K562 (cell line): ENCODE data around the gene PCDH9. TPM values are rescaled to one million over a fixed set of nuclear protein-coding genes. Genes with fewer than 3 reads are reported as not detected.

Source experiments
- DNMT1 ChIP-seq: fragments of 450-650 bp; IDR thresholded peaks from 2 replicates; pipeline ENCODE4 v1.6.1; 2016; ENCODE audit warnings: antibody characterized with exemption, mild to moderate bottlenecking
- ERF ChIP-seq: fragments of 450-650 bp; formaldehyde crosslinking; IDR thresholded peaks from 2 replicates; pipeline ENCODE4 v1.4.0; 2020; ENCODE audit warnings: mild to moderate bottlenecking, mixed read lengths
- JUN ChIP-seq, 2 experiments: sonication (generic) in 1 of 2; formaldehyde crosslinking in 1 of 2; IDR thresholded peaks; 2 replicates each; pipeline versions ENCODE4 v1.6.1 to v1.8.0; 2012 to 2022; ENCODE audit warnings: borderline replicate concordance in 2 of 2, mild to moderate bottlenecking in 2 of 2, improper control_type of control experiment in 1 of 2, low read depth in 1 of 2, low read length in 1 of 2, missing genetic modification reagents in 1 of 2
- MTA3 ChIP-seq: fragments of 450-650 bp; formaldehyde crosslinking; IDR thresholded peaks from 2 replicates; pipeline ENCODE4 v1.6.1; 2017; ENCODE audit warnings: mild to moderate bottlenecking, borderline replicate concordance
- NBN ChIP-seq: fragments of 450-650 bp; IDR thresholded peaks from 2 replicates; pipeline ENCODE4 v1.6.1; 2016; ENCODE audit warnings: low read depth, mild to moderate bottlenecking
- NR2F6 ChIP-seq: fragments of 450-650 bp; formaldehyde crosslinking; IDR thresholded peaks from 2 replicates; pipeline ENCODE4 v1.4.0; 2020; ENCODE audit warnings: mild to moderate bottlenecking
- SREBF2 ChIP-seq: sonication (generic); formaldehyde crosslinking; IDR thresholded peaks from 2 replicates; pipeline ENCODE4 v1.4.0; 2020; ENCODE audit warnings: mild to moderate bottlenecking, missing genetic modification reagents
- TCF7L2 ChIP-seq: fragments of 150-350 bp; IDR thresholded peaks from 2 replicates; pipeline ENCODE4 v1.6.1; 2016; ENCODE audit warnings: low read depth, mild to moderate bottlenecking, low read length, moderate library complexity
- ZNF174 ChIP-seq: fragments of 250-450 bp; sonication (Bioruptor Pico); IDR thresholded peaks from 2 replicates; pipeline ENCODE4 v1.4.0; 2020; ENCODE audit warnings: mild to moderate bottlenecking
- ZNF589 ChIP-seq: fragments of 200-800 bp; sonication (Bioruptor generic); IDR thresholded peaks from 2 replicates; pipeline ENCODE4 v1.6.1; 2016; ENCODE audit warnings: low read depth, missing genetic modification characterization, missing compliant biosample characterization
- polyA plus RNA-seq, 8 experiments: library from polyadenylated mRNA; depleted of rRNA in 4 of 8; stranded (reverse) in 5 of 8; unstranded in 3 of 8; fragments of >200 nt; fragmentation: Nextera tagmentation in 2 of 8; fragmentation: Illumina TruSeq in 1 of 8; extraction: Ambion mirVana in 2 of 8; extraction: Trizol in 1 of 8; gene quantifications; 2 replicates each; pipeline versions ENCODE4 v1.2.1 to v1.2.3, GENCODE V29; 2011 to 2014; ENCODE audit warnings: inconsistent platforms in 1 of 8, missing spikeins in 1 of 8
- total RNA-seq, 7 experiments: library from RNA; depleted of rRNA in 6 of 7; stranded (reverse); fragments of >200 nt in 6 of 7; fragmentation: Illumina TruSeq in 2 of 7; extraction: Trizol in 2 of 7; gene quantifications; 2 replicates each; pipeline versions ENCODE4 v1.2.1 to v1.2.3, GENCODE V29; 2011 to 2021; ENCODE audit warnings: low replicate concordance in 1 of 7
- TF ChIP-seq, protein P1 (sequence below): IDR thresholded peaks from 2 replicates; pipeline ENCODE4 v1.6.1; 2016; ENCODE audit warnings: missing genetic modification characterization, missing compliant biosample characterization
- TF ChIP-seq, protein P2 (sequence below): fragments of 150-350 bp; conservative IDR thresholded peaks from 2 replicates; pipeline ENCODE4 v1.6.1; 2014; ENCODE audit warnings: low read length
- TF ChIP-seq, protein P3 (sequence below): sonication (generic); IDR thresholded peaks from 2 replicates; pipeline ENCODE4 v1.6.1; 2016
- TF ChIP-seq, protein P4 (sequence below): sonication (generic); formaldehyde crosslinking; IDR thresholded peaks from 2 replicates; pipeline ENCODE4 v1.5.0; 2020; ENCODE audit warnings: missing genetic modification reagents
- TF ChIP-seq, protein P5 (sequence below): sonication (generic); formaldehyde crosslinking; IDR thresholded peaks from 2 replicates; pipeline ENCODE4 v1.4.0; 2020; ENCODE audit warnings: mild to moderate bottlenecking, missing genetic modification reagents
- TF ChIP-seq, protein P6 (sequence below), 2 experiments: fragments of 450-650 bp in 1 of 2; sonication (generic) in 1 of 2; formaldehyde crosslinking in 1 of 2; IDR thresholded peaks in 1 of 2; conservative IDR thresholded peaks in 1 of 2; 2 replicates each; pipeline versions ENCODE4 v1.6.1 to v1.8.1; 2016 to 2023; ENCODE audit warnings: mild to moderate bottlenecking in 2 of 2, moderate library complexity in 2 of 2, inconsistent platforms in 1 of 2, missing genetic modification reagents in 1 of 2

The PCDH9 gene
- total and polyA plus RNA-seq, 9 of the 15 experiments (the other 6 are each of a cell fraction or from before 2014, with no cell fraction given): 1.1 to 6.7 (median 4.9) TPM

DNA sequence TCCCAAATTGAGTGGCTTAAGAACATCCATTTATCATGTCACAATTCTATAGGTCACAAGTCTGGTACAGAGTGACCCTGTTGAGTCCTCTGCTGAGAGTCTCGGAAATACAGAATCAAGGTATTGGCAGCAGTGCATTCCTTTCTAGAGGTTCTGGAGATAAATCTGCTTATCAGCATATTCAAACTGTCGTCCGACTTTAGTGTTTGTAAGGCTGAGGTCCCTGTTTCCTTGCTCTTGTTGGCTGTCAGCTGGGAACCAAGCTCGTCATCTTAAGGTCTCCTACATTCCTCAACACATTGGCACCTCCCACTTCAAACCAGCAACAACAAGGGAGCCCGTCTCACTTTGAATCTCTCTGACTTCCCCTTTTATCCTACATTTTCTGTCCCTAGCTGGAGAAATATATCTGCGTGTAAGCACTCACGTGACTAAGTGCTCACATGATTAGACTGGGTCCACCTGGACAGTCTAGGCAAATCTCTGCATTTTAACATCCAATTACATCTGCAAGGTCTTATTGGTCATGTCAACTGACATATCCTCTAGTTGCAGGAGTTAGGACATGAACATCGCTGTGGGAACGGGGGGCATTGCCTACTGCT lies 886.8 kb downstream of the PCDH9 start (continued):
- TF ChIP-seq, protein P1, sequence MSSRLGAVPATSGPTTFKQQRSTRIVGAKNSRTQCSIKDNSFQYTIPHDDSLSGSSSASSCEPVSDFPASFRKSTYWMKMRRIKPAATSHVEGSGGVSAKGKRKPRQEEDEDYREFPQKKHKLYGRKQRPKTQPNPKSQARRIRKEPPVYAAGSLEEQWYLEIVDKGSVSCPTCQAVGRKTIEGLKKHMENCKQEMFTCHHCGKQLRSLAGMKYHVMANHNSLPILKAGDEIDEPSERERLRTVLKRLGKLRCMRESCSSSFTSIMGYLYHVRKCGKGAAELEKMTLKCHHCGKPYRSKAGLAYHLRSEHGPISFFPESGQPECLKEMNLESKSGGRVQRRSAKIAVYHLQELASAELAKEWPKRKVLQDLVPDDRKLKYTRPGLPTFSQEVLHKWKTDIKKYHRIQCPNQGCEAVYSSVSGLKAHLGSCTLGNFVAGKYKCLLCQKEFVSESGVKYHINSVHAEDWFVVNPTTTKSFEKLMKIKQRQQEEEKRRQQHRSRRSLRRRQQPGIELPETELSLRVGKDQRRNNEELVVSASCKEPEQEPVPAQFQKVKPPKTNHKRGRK (tag): no peak
- TF ChIP-seq SREBF2 (no peak), DNMT1 (no peak), TCF7L2 (no peak), ZNF589 (no peak), ZNF174 (CRISPR knock-in tag) (no peak), NR2F6 (no peak), NBN (no peak), JUN (IDR thresholded peaks at IDR 0.05; ENCODE audit: borderline replicate concordance, low read depth, low read length) (no peak), JUN (CRISPR knock-in tag; IDR thresholded peaks at IDR 0.05; ENCODE audit: borderline replicate concordance) (no peak), MTA3 (no peak), ERF (CRISPR knock-in tag) (no peak)
- TF ChIP-seq, protein P2, sequence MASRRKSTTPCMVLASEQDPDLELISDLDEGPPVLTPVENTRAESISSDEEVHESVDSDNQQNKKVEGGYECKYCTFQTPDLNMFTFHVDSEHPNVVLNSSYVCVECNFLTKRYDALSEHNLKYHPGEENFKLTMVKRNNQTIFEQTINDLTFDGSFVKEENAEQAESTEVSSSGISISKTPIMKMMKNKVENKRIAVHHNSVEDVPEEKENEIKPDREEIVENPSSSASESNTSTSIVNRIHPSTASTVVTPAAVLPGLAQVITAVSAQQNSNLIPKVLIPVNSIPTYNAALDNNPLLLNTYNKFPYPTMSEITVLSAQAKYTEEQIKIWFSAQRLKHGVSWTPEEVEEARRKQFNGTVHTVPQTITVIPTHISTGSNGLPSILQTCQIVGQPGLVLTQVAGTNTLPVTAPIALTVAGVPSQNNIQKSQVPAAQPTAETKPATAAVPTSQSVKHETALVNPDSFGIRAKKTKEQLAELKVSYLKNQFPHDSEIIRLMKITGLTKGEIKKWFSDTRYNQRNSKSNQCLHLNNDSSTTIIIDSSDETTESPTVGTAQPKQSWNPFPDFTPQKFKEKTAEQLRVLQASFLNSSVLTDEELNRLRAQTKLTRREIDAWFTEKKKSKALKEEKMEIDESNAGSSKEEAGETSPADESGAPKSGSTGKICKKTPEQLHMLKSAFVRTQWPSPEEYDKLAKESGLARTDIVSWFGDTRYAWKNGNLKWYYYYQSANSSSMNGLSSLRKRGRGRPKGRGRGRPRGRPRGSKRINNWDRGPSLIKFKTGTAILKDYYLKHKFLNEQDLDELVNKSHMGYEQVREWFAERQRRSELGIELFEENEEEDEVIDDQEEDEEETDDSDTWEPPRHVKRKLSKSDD: no peak
- TF ChIP-seq, protein P3, sequence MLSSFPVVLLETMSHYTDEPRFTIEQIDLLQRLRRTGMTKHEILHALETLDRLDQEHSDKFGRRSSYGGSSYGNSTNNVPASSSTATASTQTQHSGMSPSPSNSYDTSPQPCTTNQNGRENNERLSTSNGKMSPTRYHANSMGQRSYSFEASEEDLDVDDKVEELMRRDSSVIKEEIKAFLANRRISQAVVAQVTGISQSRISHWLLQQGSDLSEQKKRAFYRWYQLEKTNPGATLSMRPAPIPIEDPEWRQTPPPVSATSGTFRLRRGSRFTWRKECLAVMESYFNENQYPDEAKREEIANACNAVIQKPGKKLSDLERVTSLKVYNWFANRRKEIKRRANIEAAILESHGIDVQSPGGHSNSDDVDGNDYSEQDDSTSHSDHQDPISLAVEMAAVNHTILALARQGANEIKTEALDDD: no peak
- TF ChIP-seq, protein P4, sequence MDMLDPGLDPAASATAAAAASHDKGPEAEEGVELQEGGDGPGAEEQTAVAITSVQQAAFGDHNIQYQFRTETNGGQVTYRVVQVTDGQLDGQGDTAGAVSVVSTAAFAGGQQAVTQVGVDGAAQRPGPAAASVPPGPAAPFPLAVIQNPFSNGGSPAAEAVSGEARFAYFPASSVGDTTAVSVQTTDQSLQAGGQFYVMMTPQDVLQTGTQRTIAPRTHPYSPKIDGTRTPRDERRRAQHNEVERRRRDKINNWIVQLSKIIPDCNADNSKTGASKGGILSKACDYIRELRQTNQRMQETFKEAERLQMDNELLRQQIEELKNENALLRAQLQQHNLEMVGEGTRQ (CRISPR knock-in tag): peak; percentile 59
- TF ChIP-seq, protein P5, sequence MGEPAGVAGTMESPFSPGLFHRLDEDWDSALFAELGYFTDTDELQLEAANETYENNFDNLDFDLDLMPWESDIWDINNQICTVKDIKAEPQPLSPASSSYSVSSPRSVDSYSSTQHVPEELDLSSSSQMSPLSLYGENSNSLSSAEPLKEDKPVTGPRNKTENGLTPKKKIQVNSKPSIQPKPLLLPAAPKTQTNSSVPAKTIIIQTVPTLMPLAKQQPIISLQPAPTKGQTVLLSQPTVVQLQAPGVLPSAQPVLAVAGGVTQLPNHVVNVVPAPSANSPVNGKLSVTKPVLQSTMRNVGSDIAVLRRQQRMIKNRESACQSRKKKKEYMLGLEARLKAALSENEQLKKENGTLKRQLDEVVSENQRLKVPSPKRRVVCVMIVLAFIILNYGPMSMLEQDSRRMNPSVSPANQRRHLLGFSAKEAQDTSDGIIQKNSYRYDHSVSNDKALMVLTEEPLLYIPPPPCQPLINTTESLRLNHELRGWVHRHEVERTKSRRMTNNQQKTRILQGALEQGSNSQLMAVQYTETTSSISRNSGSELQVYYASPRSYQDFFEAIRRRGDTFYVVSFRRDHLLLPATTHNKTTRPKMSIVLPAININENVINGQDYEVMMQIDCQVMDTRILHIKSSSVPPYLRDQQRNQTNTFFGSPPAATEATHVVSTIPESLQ: no peak
- TF ChIP-seq, protein P6, sequence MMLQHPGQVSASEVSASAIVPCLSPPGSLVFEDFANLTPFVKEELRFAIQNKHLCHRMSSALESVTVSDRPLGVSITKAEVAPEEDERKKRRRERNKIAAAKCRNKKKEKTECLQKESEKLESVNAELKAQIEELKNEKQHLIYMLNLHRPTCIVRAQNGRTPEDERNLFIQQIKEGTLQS (IDR thresholded peaks at IDR 0.05): no peak
- TF ChIP-seq, protein P6 (CRISPR knock-in tag; conservative IDR thresholded peaks at IDR 0.05): no peak
